Measurements from ENCODE around the gene MEF2A.

GRCh38 chr15:99606646-99607045, 40.9 kb downstream of the MEF2A start:
- TF ChIP-seq CTCF (conservative IDR thresholded peaks at IDR 0.05; ENCODE audit: low read depth, low read length) = no peak
- no peak for TF ChIP-seq EZH2 (IDR thresholded peaks at IDR 0.05; ENCODE audit: low read length, unreplicated experiment)
